ENCODE measurements around the gene IL19.

Gene IL19

GRCh38 chr1:206866062-206866461 is 95.5 kb downstream of the IL19 start:
- no peak for DNase-seq

- no peak for DNase-seq
Observed at GRCh38 chr1:206867239-206867638, 96.7 kb downstream of the IL19 start.

- DNase-seq = no peak
Observed at GRCh38 chr1:206867716-206868115, 97.1 kb downstream of the IL19 start.

GRCh38 chr1:206868264-206868663 is 97.7 kb downstream of the IL19 start:
- DNase-seq = no peak

- DNase-seq = no peak
Observed at GRCh38 chr1:206872139-206872538, 101.6 kb downstream of the IL19 start.

GRCh38 chr1:206873603-206874188 is 103.1 kb downstream of the IL19 start:
- no peak for DNase-seq

- no peak for DNase-seq
Observed at GRCh38 chr1:206875752-206876377, 105.3 kb downstream of the IL19 start.

- DNase-seq = no peak
Observed at GRCh38 chr1:206878456-206878855, 107.9 kb downstream of the IL19 start.

GRCh38 chr1:206880314-206880713 is 109.7 kb downstream of the IL19 start:
- DNase-seq = no peak

- DNase-seq = no peak
Observed at GRCh38 chr1:206882555-206882954, 112.0 kb downstream of the IL19 start.

GRCh38 chr1:206883160-206883559 is 112.6 kb downstream of the IL19 start:
- no peak for DNase-seq

GRCh38 chr1:206883876-206884275 is 113.3 kb downstream of the IL19 start:
- no peak for DNase-seq

- DNase-seq = no peak
Observed at GRCh38 chr1:206885341-206886060, 114.9 kb downstream of the IL19 start.

- DNase-seq = no peak
Observed at GRCh38 chr1:206886831-206887230, 116.3 kb downstream of the IL19 start.

- DNase-seq = no peak
Observed at GRCh38 chr1:206887701-206888100, 117.1 kb downstream of the IL19 start.

GRCh38 chr1:206890125-206891060 is 119.8 kb downstream of the IL19 start:
- DNase-seq = no peak

GRCh38 chr1:206891412-206891811 is 120.8 kb downstream of the IL19 start:
- no peak for DNase-seq

Data from CD4-positive, alpha-beta T cell treated with Interleukin-15 for 1 hour (primary cell).